Measurements from ENCODE around the gene KCNN2.

- TF ChIP-seq CTCF (IDR thresholded peaks at IDR 0.05; ENCODE audit: insufficient read depth, low read length) (no peak), POLR2AphosphoS5 (IDR thresholded peaks at IDR 0.05; ENCODE audit: low read depth) (no peak), REST (IDR thresholded peaks at IDR 0.05; ENCODE audit: insufficient replicate concordance, low read depth) (no peak), GABPA (IDR thresholded peaks at IDR 0.05; ENCODE audit: low read depth) (no peak)
Observed at GRCh38 chr5:114544561-114544960, 182.7 kb downstream of the KCNN2 start.
